ENCODE measurements around the gene GLCE.
"Not testable (repeated sequence)": the region's sequence is repeated elsewhere in the genome, so short reads cannot be mapped to it uniquely, and the experiment has no call there.

Gene GLCE

GRCh38 chr15:69149163-69149562 lies 11.3 kb upstream of the GLCE start:
- in situ Hi-C loops (cut with MboI; ENCODE audit: low pct_unique_long_range_greater_than_20kb, low sequenced_read_pairs, unreplicated experiment) = no loop called here
- DNase-seq (ENCODE audit: low spot score) = no peak
- TF ChIP-seq, protein P1, sequence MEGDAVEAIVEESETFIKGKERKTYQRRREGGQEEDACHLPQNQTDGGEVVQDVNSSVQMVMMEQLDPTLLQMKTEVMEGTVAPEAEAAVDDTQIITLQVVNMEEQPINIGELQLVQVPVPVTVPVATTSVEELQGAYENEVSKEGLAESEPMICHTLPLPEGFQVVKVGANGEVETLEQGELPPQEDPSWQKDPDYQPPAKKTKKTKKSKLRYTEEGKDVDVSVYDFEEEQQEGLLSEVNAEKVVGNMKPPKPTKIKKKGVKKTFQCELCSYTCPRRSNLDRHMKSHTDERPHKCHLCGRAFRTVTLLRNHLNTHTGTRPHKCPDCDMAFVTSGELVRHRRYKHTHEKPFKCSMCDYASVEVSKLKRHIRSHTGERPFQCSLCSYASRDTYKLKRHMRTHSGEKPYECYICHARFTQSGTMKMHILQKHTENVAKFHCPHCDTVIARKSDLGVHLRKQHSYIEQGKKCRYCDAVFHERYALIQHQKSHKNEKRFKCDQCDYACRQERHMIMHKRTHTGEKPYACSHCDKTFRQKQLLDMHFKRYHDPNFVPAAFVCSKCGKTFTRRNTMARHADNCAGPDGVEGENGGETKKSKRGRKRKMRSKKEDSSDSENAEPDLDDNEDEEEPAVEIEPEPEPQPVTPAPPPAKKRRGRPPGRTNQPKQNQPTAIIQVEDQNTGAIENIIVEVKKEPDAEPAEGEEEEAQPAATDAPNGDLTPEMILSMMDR (IDR thresholded peaks at IDR 0.05; ENCODE audit: extremely low read depth, insufficient read depth, missing control alignments) = no peak

DNA sequence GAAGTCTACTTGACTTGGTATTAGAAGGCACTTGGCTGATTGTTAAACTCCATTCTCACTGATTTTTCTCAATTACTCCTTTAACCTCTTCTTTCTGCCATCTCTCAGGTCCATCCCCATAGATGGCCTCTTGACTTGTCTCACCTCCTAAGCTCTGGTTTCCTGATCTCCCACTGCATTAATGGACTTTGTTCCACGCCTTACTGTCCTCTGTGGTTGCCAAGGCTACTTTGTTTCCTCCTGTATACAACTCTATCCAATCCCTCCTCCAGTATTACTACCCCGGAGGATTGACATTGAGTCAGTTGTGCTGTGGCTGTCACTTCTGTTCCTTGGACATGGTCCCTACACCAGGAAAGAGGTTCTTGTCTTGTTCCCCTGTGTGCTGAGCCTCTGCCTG lies 10.6 kb upstream of the GLCE start:
- TF ChIP-seq, protein P1 (IDR thresholded peaks at IDR 0.05; ENCODE audit: extremely low read depth, insufficient read depth, missing control alignments) = no peak
- no peak for DNase-seq (ENCODE audit: low spot score)
- in situ Hi-C loops (cut with MboI; ENCODE audit: low pct_unique_long_range_greater_than_20kb, low sequenced_read_pairs, unreplicated experiment) = no loop called here

- TF ChIP-seq, protein P1 (IDR thresholded peaks at IDR 0.05; ENCODE audit: extremely low read depth, insufficient read depth, missing control alignments) = no peak
- in situ Hi-C loops (cut with MboI; ENCODE audit: low pct_unique_long_range_greater_than_20kb, low sequenced_read_pairs, unreplicated experiment) = no loop called here
Observed at GRCh38 chr15:69150336-69150735, 10.1 kb upstream of the GLCE start.

DNA sequence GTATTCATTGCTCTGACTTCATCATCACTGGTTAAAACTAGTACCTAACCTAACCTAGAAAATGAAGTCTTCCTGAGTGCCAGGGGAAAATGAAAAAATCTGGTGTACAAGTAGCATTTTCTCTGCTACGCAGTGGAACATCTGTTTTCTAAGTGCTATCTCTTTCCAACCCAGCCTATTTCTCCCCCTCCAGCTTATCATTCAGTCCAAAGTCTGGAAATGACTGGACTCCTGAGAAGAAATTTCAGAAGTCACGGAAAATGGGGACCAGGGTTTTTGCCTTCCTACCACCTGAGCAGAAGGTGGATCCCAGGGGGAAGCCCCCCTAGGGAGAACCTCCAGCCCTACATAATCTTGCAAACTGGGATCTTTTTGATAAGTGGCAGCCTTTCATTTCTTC lies 9.6 kb upstream of the GLCE start:
- DNase-seq (ENCODE audit: low spot score) = no peak
- TF ChIP-seq, protein P1 (IDR thresholded peaks at IDR 0.05; ENCODE audit: extremely low read depth, insufficient read depth, missing control alignments) = no peak
- in situ Hi-C loops (cut with MboI; ENCODE audit: low pct_unique_long_range_greater_than_20kb, low sequenced_read_pairs, unreplicated experiment) = no loop called here

More at GRCh38 chr15:69150336-69150735, 10.1 kb upstream of the GLCE start:
- no peak for DNase-seq (ENCODE audit: low spot score)

DNA sequence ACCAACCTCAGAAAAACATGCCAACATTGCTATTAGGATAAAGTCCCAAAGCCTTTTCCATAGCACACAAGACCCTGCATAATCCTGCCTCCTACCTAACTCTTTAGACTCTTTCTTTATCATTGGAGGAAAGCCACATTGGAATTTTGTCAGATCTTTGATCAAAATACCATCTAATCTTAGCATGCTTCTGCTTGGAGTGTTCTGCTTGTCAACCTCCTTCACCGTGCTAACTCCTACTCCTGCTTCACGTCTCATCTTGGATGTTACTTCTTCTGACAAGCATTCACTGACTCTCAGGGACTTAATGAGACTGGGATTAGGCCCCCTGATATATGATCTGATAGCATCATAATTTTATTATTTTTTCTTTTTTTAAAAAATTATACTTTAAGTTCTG lies 7.4 kb upstream of the GLCE start:
- TF ChIP-seq, protein P1 (IDR thresholded peaks at IDR 0.05; ENCODE audit: extremely low read depth, insufficient read depth, missing control alignments) = no peak
- no peak for DNase-seq (ENCODE audit: low spot score)
- in situ Hi-C loops (cut with MboI; ENCODE audit: low pct_unique_long_range_greater_than_20kb, low sequenced_read_pairs, unreplicated experiment) = no loop called here

DNA sequence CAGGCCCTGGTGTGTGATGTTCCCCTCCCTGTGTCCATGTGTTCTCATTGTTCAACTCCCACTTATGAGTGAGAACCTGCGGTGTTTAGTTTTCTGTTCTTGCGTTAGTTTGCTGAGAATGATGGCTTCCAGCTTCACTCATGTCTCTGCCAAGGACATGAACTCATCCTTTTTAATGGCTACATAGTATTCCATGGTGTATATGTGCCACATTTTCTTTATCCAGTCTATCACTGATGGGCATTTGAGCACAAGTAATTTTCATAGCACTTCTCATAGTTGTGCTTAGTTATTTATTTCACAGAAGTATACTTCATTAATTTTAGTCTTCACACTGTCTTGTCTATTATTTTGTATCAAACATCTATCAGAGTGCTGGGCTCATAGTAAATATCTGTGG lies 6.8 kb upstream of the GLCE start:
- in situ Hi-C loops (cut with MboI; ENCODE audit: low pct_unique_long_range_greater_than_20kb, low sequenced_read_pairs, unreplicated experiment); DNase-seq (ENCODE audit: low spot score): not testable (repeated sequence)

DNA sequence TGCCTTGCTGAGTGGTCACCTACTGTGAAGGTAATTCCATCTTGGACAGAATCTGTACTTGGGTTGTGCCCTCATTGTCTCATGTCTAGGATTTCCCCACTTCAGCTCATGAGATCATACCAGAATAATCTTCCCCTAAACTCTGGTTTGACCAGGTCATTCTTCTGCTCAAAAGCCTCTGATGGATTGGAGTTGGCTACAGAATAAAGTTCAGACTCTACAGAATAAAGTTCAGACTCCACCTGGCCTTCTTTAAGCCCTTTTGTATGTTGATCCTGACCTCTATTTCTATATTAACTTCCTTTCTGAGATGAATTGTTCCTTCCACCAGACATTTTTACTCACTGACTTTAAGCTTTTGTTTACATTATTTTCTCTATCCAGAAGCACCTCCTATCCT lies 6.4 kb upstream of the GLCE start:
- TF ChIP-seq, protein P1 (IDR thresholded peaks at IDR 0.05; ENCODE audit: extremely low read depth, insufficient read depth, missing control alignments) = no peak
- in situ Hi-C loops (cut with MboI; ENCODE audit: low pct_unique_long_range_greater_than_20kb, low sequenced_read_pairs, unreplicated experiment) = no loop called here

More for the DNA sequence above, 6.4 kb upstream of the GLCE start:
- no peak for DNase-seq (ENCODE audit: low spot score)

All from GM13977 (cell line).